ENCODE measurements around the gene TAF3.

GRCh38 chr10:7866176-7866575 is 47.9 kb downstream of the TAF3 start:
- TF ChIP-seq CTCF (IDR thresholded peaks at IDR 0.05; ENCODE audit: poor library complexity) (no peak), EZH2 (IDR thresholded peaks at IDR 0.05; ENCODE audit: borderline replicate concordance) (no peak), EZH2phosphoT487 (IDR thresholded peaks at IDR 0.05; ENCODE audit: low read depth, severe bottlenecking, unreplicated experiment) (no peak)

Measured in hepatocyte (in vitro differentiated cells).